Hepatocyte (in vitro differentiated cells): ENCODE measurements around the gene SLC43A1. TPM values are rescaled to one million over a fixed set of nuclear protein-coding genes. Genes with fewer than 3 reads are reported as not detected.
A peak's percentile ranks its signal among the peaks of the same experiment; 100 is the strongest.

Source experiments
- DNase-seq: peaks from one replicate; pipeline ENCODE4 v3.0.0-alpha.2; 2016; ENCODE audit warnings: low spot score
- H2AFZ ChIP-seq: fragments of 200-600 bp; sonication (generic); 2 replicates; pipeline ENCODE4 v1.6.0; 2016; ENCODE audit warnings: antibody characterized with exemption, mild to moderate bottlenecking
- H3K27ac ChIP-seq: fragments of 200-600 bp; sonication (generic); 2 replicates; pipeline ENCODE4 v1.5.1; 2016; ENCODE audit warnings: mild to moderate bottlenecking
- H3K27me3 ChIP-seq: fragments of 200-600 bp; sonication (generic); 2 replicates; pipeline ENCODE4 v1.6.1; 2016
- H3K36me3 ChIP-seq: fragments of 200-600 bp; sonication (generic); replicated peaks from 2 replicates; pipeline ENCODE4 v1.5.1; 2016; ENCODE audit warnings: low read depth; ENCODE audit not compliant: insufficient read depth
- H3K4me1 ChIP-seq: fragments of 200-600 bp; sonication (generic); 2 replicates; pipeline ENCODE4 v1.5.1; 2016; ENCODE audit warnings: mild to moderate bottlenecking, moderate library complexity; ENCODE audit not compliant: insufficient read depth
- H3K4me2 ChIP-seq: fragments of 200-600 bp; sonication (generic); 2 replicates; pipeline ENCODE4 v1.6.0; 2016
- H3K4me3 ChIP-seq: fragments of 200-600 bp; sonication (generic); 2 replicates; pipeline ENCODE4 v1.5.1; 2016; ENCODE audit warnings: mild to moderate bottlenecking
- H3K79me2 ChIP-seq: fragments of 200-600 bp; sonication (generic); 2 replicates; pipeline ENCODE4 v1.6.0; 2017; ENCODE audit warnings: mild to moderate bottlenecking
- H3K9me2 ChIP-seq: fragments of 200-600 bp; sonication (generic); replicated peaks from 2 replicates; pipeline ENCODE4 v1.6.0; 2017; ENCODE audit warnings: mild to moderate bottlenecking; ENCODE audit not compliant: insufficient read depth
- H3K9me3 ChIP-seq: fragments of 200-600 bp; sonication (generic); 2 replicates; pipeline ENCODE4 v1.5.1; 2016; ENCODE audit warnings: low read depth, mild to moderate bottlenecking
- H4K20me1 ChIP-seq: fragments of 200-600 bp; sonication (generic); 2 replicates; pipeline ENCODE4 v1.6.0; 2016; ENCODE audit warnings: mild to moderate bottlenecking; ENCODE audit not compliant: insufficient read depth, poor library complexity, severe bottlenecking
- EZH2 ChIP-seq: fragments of 200-600 bp; sonication (generic); IDR thresholded peaks from 2 replicates; pipeline ENCODE4 v1.6.1; 2016; ENCODE audit warnings: antibody characterized with exemption, mild to moderate bottlenecking, borderline replicate concordance
- EZH2phosphoT487 ChIP-seq: fragments of 200-600 bp; sonication (generic); IDR thresholded peaks from one replicate; pipeline ENCODE4 v1.6.1; 2018; ENCODE audit warnings: antibody characterized with exemption, mild to moderate bottlenecking, low read depth, moderate library complexity; ENCODE audit not compliant: unreplicated experiment, severe bottlenecking
- WGBS: methylation state at CpG from one replicate; pipeline ENCODE4 v1.1.6; 2016; ENCODE audit warnings: low lambda C conversion rate; ENCODE audit errors: missing lambda C conversion rate; 5-methylcytosine and 5-hydroxymethylcytosine counted together
- polyA plus RNA-seq: library from polyadenylated mRNA; unstranded; fragments of >200 nt; fragmentation: Nextera tagmentation; extraction: Ambion mirVana; gene quantifications from 2 replicates; pipeline ENCODE4 v1.2.1, GENCODE V29; 2016
- total RNA-seq: library from RNA; depleted of rRNA; stranded (reverse); fragments of >200 nt; gene quantifications from 2 replicates; pipeline ENCODE4 v1.2.3, GENCODE V29; 2014
- TF ChIP-seq, protein P1 (sequence below): fragments of 200-600 bp; sonication (generic); IDR thresholded peaks from 2 replicates; pipeline ENCODE4 v1.5.1; 2016; ENCODE audit warnings: antibody characterized with exemption, mild to moderate bottlenecking; ENCODE audit not compliant: poor library complexity

The SLC43A1 gene
- total and polyA plus RNA-seq, 2 experiments from 2014 or later = 39.5 to 40.4 TPM

DNA sequence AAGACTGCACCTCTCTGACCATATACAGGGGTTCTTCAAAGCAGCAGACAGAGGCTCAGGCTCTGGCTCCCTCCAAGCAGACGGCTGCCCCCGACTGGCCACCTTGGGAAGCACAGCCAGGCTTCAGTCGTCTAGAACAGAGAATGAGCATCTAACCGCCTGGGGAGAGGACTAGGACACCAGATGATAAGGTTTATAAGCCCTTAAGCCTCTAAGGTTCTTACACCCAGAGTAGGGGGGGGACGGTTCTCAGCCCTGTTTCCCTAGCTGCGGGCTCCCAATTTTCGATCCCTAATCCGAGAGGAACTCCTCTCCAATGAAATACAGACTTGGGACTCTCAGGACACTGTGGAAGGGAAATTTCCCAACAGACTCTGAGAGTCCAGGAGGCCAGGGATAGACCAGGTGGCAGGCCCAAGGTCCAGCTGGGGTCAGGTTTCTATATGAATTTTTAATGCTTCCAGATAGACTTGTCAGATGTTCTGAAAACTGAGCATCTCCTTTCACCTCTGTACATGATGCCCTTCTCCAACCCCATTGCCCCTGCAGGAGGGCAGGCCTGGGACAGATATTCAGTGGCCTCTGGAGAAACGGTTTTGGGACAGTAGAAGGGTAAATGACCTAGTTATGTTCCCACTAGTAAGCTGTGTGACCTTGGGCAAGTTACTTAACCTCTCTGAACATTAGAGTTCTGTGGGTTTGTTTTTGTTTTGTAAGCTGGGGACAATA is 34.9 kb downstream of the SLC43A1 start:
- no peaks in the 10 kb centered on the region for H4K20me1 ChIP-seq
- H3K9me2 ChIP-seq = no peaks in the 10 kb centered on the region
- H3K27ac ChIP-seq = no peak overlapping the region
- H3K4me3 ChIP-seq = no peak overlapping the region
- TF ChIP-seq, protein P1, sequence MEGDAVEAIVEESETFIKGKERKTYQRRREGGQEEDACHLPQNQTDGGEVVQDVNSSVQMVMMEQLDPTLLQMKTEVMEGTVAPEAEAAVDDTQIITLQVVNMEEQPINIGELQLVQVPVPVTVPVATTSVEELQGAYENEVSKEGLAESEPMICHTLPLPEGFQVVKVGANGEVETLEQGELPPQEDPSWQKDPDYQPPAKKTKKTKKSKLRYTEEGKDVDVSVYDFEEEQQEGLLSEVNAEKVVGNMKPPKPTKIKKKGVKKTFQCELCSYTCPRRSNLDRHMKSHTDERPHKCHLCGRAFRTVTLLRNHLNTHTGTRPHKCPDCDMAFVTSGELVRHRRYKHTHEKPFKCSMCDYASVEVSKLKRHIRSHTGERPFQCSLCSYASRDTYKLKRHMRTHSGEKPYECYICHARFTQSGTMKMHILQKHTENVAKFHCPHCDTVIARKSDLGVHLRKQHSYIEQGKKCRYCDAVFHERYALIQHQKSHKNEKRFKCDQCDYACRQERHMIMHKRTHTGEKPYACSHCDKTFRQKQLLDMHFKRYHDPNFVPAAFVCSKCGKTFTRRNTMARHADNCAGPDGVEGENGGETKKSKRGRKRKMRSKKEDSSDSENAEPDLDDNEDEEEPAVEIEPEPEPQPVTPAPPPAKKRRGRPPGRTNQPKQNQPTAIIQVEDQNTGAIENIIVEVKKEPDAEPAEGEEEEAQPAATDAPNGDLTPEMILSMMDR = peak; percentile 59
- no peak for TF ChIP-seq EZH2
- no peak for TF ChIP-seq EZH2phosphoT487
- no peaks in the 10 kb centered on the region for H3K36me3 ChIP-seq
- no peak overlapping the region for H3K4me2 ChIP-seq
- H3K4me1 ChIP-seq = peaks cover 20% of the 10 kb centered on the region
- H2AFZ ChIP-seq = no peak overlapping the region
- H3K9me3 ChIP-seq = no peaks in the 10 kb centered on the region
- H3K79me2 ChIP-seq = no peaks in the 10 kb centered on the region
- peaks cover 70% of the 10 kb centered on the region for H3K27me3 ChIP-seq
- 20% methylated on average over 9 of the region's 9 CpGs for WGBS
- peak; percentile 78 for DNase-seq

DNA sequence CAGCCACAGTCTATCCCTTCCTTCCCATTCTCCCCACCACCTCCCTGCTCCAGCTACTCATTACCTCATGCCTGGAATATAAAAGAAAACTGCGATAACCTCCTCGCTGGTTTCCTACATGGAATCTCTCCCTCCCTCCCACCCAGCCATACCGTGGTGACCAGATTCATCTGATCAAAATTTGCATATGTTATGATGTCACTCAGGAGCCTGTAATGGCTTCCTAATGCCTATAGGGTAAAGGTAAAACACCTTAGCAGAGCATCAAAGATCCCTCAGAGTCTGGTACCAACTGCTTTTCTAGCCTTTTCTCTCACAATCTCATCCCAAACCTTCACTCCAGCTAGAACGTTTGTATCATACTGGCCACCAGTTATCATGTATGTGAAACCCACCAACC is 35.6 kb downstream of the SLC43A1 start:
- TF ChIP-seq EZH2phosphoT487 (no peak), EZH2 (no peak)
- TF ChIP-seq, protein P1 = no peak
- no peak overlapping the region for H3K27ac ChIP-seq
- no peaks in the 10 kb centered on the region for H3K36me3 ChIP-seq
- H2AFZ ChIP-seq = no peak overlapping the region
- no peak overlapping the region for H3K4me3 ChIP-seq
- H3K27me3 ChIP-seq = peaks cover 75% of the 10 kb centered on the region
- H3K9me3 ChIP-seq = no peaks in the 10 kb centered on the region
- 46% methylated on average over 4 of the region's 4 CpGs for WGBS
- DNase-seq = no peak
- peaks cover 20% of the 10 kb centered on the region for H3K4me1 ChIP-seq
- no peaks in the 10 kb centered on the region for H3K9me2 ChIP-seq
- H3K4me2 ChIP-seq = no peak overlapping the region
- H4K20me1 ChIP-seq = no peaks in the 10 kb centered on the region
- H3K79me2 ChIP-seq = no peaks in the 10 kb centered on the region

DNA sequence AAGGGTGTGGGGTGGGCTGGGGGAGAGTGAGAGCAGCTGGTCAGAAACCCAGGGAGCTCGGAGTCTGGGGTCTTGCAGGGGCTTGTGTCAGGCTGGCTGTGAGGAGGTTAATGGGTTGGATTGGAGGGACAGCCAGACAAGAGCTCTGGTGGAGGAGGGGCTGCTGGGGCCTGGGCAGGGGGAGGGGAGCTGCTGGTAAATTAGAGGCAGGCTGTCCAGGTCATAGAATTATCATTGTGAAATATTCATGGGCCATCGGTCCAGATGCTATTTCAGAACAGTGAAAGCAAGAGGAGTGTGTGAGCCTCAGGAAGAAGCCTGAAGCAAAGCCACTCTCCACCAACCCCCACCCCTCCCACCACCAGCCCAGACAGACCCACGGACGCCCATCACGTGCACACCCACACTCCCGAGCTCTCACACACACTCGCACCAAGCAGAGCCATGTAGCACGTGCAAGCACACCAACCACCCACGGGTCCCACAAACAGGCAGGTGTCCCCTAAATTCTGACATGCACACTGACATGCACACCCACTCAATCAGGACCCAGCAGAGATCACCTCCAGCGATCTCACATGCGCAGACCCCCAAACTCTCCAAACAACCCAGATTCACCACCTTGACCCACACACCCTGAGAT is 36.4 kb downstream of the SLC43A1 start:
- Histone ChIP-seq H2AFZ (no peak overlapping the region), H3K36me3 (no peaks in the 10 kb centered on the region), H3K9me2 (no peaks in the 10 kb centered on the region), H3K79me2 (no peaks in the 10 kb centered on the region), H3K4me2 (no peak overlapping the region), H3K9me3 (no peaks in the 10 kb centered on the region), H3K4me3 (no peak overlapping the region), H3K4me1 (peaks cover 20% of the 10 kb centered on the region), H3K27me3 (peaks cover 75% of the 10 kb centered on the region), H3K27ac (no peak overlapping the region), H4K20me1 (no peaks in the 10 kb centered on the region)
- TF ChIP-seq EZH2phosphoT487 = no peak
- TF ChIP-seq, protein P1 = no peak
- TF ChIP-seq EZH2 = no peak
- 68% methylated on average over 8 of the region's 11 CpGs for WGBS
- DNase-seq = no peak
